Measurements from ENCODE around the gene IFI27L1.

- no peak for TF ChIP-seq POLR2AphosphoS5 (IDR thresholded peaks at IDR 0.05; ENCODE audit: low read depth, low read length)
- TF ChIP-seq POLR2A (IDR thresholded peaks at IDR 0.05; ENCODE audit: low read depth, low read length) = no peak
Measured at GRCh38 chr14:94050231-94050880, 30.8 kb upstream of the IFI27L1 start.

Data from GM12891 (cell line).